GM19452 (cell line): Measurements from ENCODE around the gene MXI1.
A peak's percentile ranks its signal among the peaks of the same experiment; 100 is the strongest.

Source experiments
- ATAC-seq: cut with Tn5 transposase; IDR thresholded peaks from one replicate; pipeline ENCODE4 v1.9.1; 2021; ENCODE audit not compliant: unreplicated experiment

Gene MXI1

GRCh38 chr10:110215286-110216170 lies 8.1 kb downstream of the MXI1 start:
- ATAC-seq = no peak

GRCh38 chr10:110216240-110216639 lies 8.8 kb downstream of the MXI1 start:
- no peak for ATAC-seq

GRCh38 chr10:110216942-110217661 lies 9.7 kb downstream of the MXI1 start:
- ATAC-seq = no peak

- ATAC-seq = no peak
These were observed 10.2 kb downstream of the MXI1 start for GRCh38 chr10:110217662-110218008.

GRCh38 chr10:110218632-110219031 lies 11.2 kb downstream of the MXI1 start:
- ATAC-seq = no peak

- ATAC-seq = no peak
These were observed 12.5 kb downstream of the MXI1 start for GRCh38 chr10:110219884-110220283.

GRCh38 chr10:110220398-110220797 lies 13.0 kb downstream of the MXI1 start:
- ATAC-seq = no peak

GRCh38 chr10:110221044-110221720 lies 13.8 kb downstream of the MXI1 start:
- ATAC-seq = no peak

GRCh38 chr10:110221721-110222261 lies 14.4 kb downstream of the MXI1 start:
- ATAC-seq = peak; percentile 55

GRCh38 chr10:110222641-110223297 lies 15.4 kb downstream of the MXI1 start:
- ATAC-seq = no peak

- ATAC-seq = no peak
These were observed 16.0 kb downstream of the MXI1 start for GRCh38 chr10:110223298-110223925.

- ATAC-seq = no peak
These were observed 17.6 kb downstream of the MXI1 start for GRCh38 chr10:110224992-110225391.

GRCh38 chr10:110225441-110225755 lies 18.0 kb downstream of the MXI1 start:
- ATAC-seq = peak; percentile 2

GRCh38 chr10:110225756-110226542 lies 18.5 kb downstream of the MXI1 start:
- ATAC-seq = peak; percentile 74

GRCh38 chr10:110226543-110226925 lies 19.1 kb downstream of the MXI1 start:
- no peak for ATAC-seq

GRCh38 chr10:110226926-110227641 lies 19.7 kb downstream of the MXI1 start:
- no peak for ATAC-seq

- ATAC-seq = no peak
These were observed 20.7 kb downstream of the MXI1 start for GRCh38 chr10:110228066-110228465.

- ATAC-seq = no peak
These were observed 21.8 kb downstream of the MXI1 start for GRCh38 chr10:110229155-110229554.

GRCh38 chr10:110233846-110234245 lies 26.4 kb downstream of the MXI1 start:
- ATAC-seq = no peak
